ENCODE results near the gene PANX1.

DNA sequence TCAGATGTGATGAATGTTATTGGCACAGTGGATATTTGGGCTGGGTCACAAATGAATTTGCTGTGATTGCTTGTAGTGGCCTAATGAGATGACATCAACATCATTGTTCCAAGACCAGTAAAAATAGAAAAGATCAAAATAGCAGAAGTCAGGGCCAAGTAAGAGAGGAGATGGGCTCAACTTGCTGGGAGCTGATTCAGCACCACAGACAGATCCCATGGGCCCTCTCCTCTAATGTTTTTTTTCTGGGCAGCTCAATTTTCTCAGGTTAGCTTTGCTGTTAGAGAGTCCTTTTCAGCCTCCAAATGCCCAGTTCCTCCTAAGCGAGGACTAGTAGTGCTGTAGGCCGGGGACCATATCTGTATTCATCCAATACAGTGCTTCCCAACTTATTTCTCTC is 89.7 kb downstream of the PANX1 start:
- TF ChIP-seq YY1 (IDR thresholded peaks at IDR 0.05; ENCODE audit: insufficient read depth, insufficient read length) (no peak), ZNF274 (IDR thresholded peaks at IDR 0.05; ENCODE audit: low read depth, low read length) (no peak), SUZ12 (IDR thresholded peaks at IDR 0.05; ENCODE audit: extremely low read depth, insufficient read depth, insufficient read length) (no peak)
